DOHH2 (cell line): Measurements from ENCODE around the gene MYO1B.

Source experiments
- H3F3A ChIP-seq: fragments of 200-600 bp; sonication (generic), shearing (Covaris generic); 2 replicates; pipeline ENCODE4 v1.6.0; 2016; ENCODE audit warnings: antibody characterized with exemption, mild to moderate bottlenecking; ENCODE audit not compliant: control insufficient read depth, insufficient read depth
- H3K27ac ChIP-seq: fragments of 200-600 bp; sonication (generic); 2 replicates; pipeline ENCODE4 v1.5.1; 2014; ENCODE audit warnings: low read depth, mild to moderate bottlenecking, low read length, moderate library complexity
- H3K27me3 ChIP-seq: fragments of 200-600 bp; sonication (generic); 2 replicates; pipeline ENCODE4 v1.6.1; 2014; ENCODE audit warnings: mild to moderate bottlenecking, low read length, mixed read lengths; ENCODE audit not compliant: control insufficient read depth
- H3K36me3 ChIP-seq: fragments of 200-600 bp; sonication (generic); 2 replicates; pipeline ENCODE4 v1.6.1; 2014; ENCODE audit warnings: mild to moderate bottlenecking, low read length, moderate library complexity, mixed read lengths; ENCODE audit not compliant: control insufficient read depth
- H3K4me1 ChIP-seq: fragments of 200-600 bp; sonication (generic); 2 replicates; pipeline ENCODE4 v1.6.1; 2014; ENCODE audit warnings: mild to moderate bottlenecking, low read length, mixed read lengths; ENCODE audit not compliant: control insufficient read depth
- H3K4me2 ChIP-seq: fragments of 200-600 bp; sonication (generic); 2 replicates; pipeline ENCODE4 v1.6.0; 2014; ENCODE audit warnings: mild to moderate bottlenecking, low read length, moderate library complexity
- H3K4me3 ChIP-seq: fragments of 200-600 bp; sonication (generic); 2 replicates; pipeline ENCODE4 v1.5.1; 2014; ENCODE audit warnings: mild to moderate bottlenecking, low read length, mixed read lengths
- H3K79me2 ChIP-seq: fragments of 200-600 bp; sonication (generic); 2 replicates; pipeline ENCODE4 v1.6.1; 2014; ENCODE audit warnings: mild to moderate bottlenecking, low read length, mixed read lengths; ENCODE audit not compliant: control insufficient read depth
- H3K9me2 ChIP-seq: fragments of 200-600 bp; sonication (generic); replicated peaks from 2 replicates; pipeline ENCODE4 v1.6.1; 2014; ENCODE audit warnings: mild to moderate bottlenecking, low read length, mixed read lengths; ENCODE audit not compliant: control insufficient read depth
- H3K9me3 ChIP-seq: fragments of 200-600 bp; sonication (generic); 2 replicates; pipeline ENCODE4 v1.6.1; 2014; ENCODE audit warnings: antibody characterized with exemption, low read length, mixed read lengths; ENCODE audit not compliant: control insufficient read depth, insufficient read depth
- H4K20me1 ChIP-seq: fragments of 200-600 bp; sonication (generic); 2 replicates; pipeline ENCODE4 v1.6.0; 2014; ENCODE audit warnings: low read depth, mild to moderate bottlenecking, antibody characterized with exemption, low read length, moderate library complexity; ENCODE audit not compliant: control insufficient read depth, insufficient read depth
- EZH2phosphoT487 ChIP-seq: fragments of 200-600 bp; sonication (generic); IDR thresholded peaks from 2 replicates; pipeline ENCODE4 v1.6.1; 2017; ENCODE audit warnings: borderline replicate concordance, mild to moderate bottlenecking, antibody characterized with exemption, low read length, moderate library complexity, mixed read lengths
- TF ChIP-seq, protein P1 (sequence below): fragments of 200-600 bp; sonication (generic); IDR thresholded peaks from one replicate; pipeline ENCODE4 v1.5.1; 2014; ENCODE audit warnings: antibody characterized with exemption, mild to moderate bottlenecking, low read depth, low read length; ENCODE audit not compliant: poor library complexity, severe bottlenecking

The MYO1B gene

DNA sequence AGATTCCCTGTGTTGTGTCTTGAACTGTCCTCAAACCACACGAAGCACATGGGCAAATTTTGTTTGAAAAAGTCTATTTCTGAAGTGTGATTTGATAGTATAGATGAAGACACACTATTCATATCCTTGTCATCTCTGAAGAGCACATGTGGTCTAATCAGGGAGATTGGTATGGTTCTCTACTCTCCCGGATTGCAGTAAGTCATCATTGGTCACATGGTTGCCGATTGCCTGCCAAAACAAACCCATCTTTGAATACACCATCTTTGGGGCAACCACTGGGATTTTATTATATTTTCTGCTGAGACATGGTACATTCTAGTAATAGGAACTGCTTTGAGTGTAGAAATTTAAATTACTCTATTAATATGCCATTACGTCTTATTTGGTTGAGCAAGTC is 186.9 kb downstream of the MYO1B start:
- H3K27ac ChIP-seq: no peak overlapping the region
- TF ChIP-seq, protein P1, sequence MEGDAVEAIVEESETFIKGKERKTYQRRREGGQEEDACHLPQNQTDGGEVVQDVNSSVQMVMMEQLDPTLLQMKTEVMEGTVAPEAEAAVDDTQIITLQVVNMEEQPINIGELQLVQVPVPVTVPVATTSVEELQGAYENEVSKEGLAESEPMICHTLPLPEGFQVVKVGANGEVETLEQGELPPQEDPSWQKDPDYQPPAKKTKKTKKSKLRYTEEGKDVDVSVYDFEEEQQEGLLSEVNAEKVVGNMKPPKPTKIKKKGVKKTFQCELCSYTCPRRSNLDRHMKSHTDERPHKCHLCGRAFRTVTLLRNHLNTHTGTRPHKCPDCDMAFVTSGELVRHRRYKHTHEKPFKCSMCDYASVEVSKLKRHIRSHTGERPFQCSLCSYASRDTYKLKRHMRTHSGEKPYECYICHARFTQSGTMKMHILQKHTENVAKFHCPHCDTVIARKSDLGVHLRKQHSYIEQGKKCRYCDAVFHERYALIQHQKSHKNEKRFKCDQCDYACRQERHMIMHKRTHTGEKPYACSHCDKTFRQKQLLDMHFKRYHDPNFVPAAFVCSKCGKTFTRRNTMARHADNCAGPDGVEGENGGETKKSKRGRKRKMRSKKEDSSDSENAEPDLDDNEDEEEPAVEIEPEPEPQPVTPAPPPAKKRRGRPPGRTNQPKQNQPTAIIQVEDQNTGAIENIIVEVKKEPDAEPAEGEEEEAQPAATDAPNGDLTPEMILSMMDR: no peak
- TF ChIP-seq EZH2phosphoT487: no peak
- H3K4me2 ChIP-seq: no peak overlapping the region
- no peaks in the 10 kb centered on the region for H3K36me3 ChIP-seq
- no peaks in the 10 kb centered on the region for H4K20me1 ChIP-seq
- H3K4me1 ChIP-seq: no peaks in the 10 kb centered on the region; the same call in 1 of the 2 replicates
- no peaks in the 10 kb centered on the region for H3F3A ChIP-seq
- H3K4me3 ChIP-seq: no peak overlapping the region
- H3K9me3 ChIP-seq: no peaks in the 10 kb centered on the region
- no peaks in the 10 kb centered on the region for H3K27me3 ChIP-seq
- H3K79me2 ChIP-seq: no peaks in the 10 kb centered on the region
- no peaks in the 10 kb centered on the region; the same call in 1 of the 2 replicates for H3K9me2 ChIP-seq

DNA sequence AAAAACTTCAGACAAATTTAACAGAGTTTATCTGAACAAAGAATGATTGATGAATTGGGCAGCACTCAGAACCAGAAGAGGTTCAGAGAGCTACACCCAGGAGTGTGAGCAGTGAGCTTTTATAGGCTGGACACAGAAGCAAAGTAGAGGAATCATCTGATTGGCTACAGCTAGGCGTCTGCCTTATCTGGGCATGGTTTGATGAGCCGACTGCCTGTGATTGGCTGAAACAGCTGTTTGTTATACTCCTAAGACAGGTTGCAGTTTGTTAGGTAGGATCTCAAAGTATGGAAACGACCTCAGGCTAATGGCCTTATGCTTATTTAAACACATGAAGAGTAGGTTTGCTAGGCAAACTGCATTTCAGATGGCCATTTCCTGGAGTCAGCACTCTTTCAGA is 188.9 kb downstream of the MYO1B start:
- Histone ChIP-seq H3K36me3 (no peaks in the 10 kb centered on the region), H3F3A (no peaks in the 10 kb centered on the region), H3K9me3 (no peaks in the 10 kb centered on the region), H3K4me2 (no peak overlapping the region), H4K20me1 (no peaks in the 10 kb centered on the region), H3K79me2 (no peaks in the 10 kb centered on the region), H3K27ac (no peak overlapping the region), H3K4me3 (no peak overlapping the region), H3K9me2 (no peaks in the 10 kb centered on the region; the same call in 1 of the 2 replicates), H3K4me1 (no peaks in the 10 kb centered on the region; the same call in 1 of the 2 replicates), H3K27me3 (no peaks in the 10 kb centered on the region)
- TF ChIP-seq, protein P1: no peak
- TF ChIP-seq EZH2phosphoT487: no peak

DNA sequence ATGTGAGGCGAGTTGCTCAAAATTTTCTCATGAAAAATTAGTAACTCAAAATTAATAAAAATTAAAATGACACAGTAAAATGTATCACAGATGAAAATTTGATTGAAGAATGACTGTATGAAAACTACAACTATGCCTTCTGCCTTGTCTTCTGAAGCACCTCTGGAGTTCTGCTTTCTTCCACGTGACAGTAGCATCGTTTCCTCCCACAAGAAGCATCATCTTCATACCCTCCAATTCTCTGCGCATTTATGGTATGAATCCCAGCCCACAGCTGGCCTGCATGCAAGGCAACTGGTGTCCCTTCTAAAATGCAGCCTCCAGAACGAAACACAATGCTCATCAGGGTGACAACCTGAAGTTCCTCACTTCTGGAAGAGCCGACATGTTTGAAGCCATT is 189.9 kb downstream of the MYO1B start:
- no peaks in the 10 kb centered on the region for H3K9me3 ChIP-seq

More for the DNA sequence above, 189.9 kb downstream of the MYO1B start:
- no peak overlapping the region for H3K27ac ChIP-seq
- H3K36me3 ChIP-seq: no peaks in the 10 kb centered on the region
- H3K79me2 ChIP-seq: no peaks in the 10 kb centered on the region
- TF ChIP-seq EZH2phosphoT487: no peak
- TF ChIP-seq, protein P1: no peak
- H3K4me2 ChIP-seq: no peak overlapping the region
- H3K9me2 ChIP-seq: no peaks in the 10 kb centered on the region; the same call in 1 of the 2 replicates
- no peaks in the 10 kb centered on the region for H3F3A ChIP-seq
- no peaks in the 10 kb centered on the region for H4K20me1 ChIP-seq
- H3K4me1 ChIP-seq: no peaks in the 10 kb centered on the region; the same call in 1 of the 2 replicates
- no peaks in the 10 kb centered on the region for H3K27me3 ChIP-seq
- no peak overlapping the region for H3K4me3 ChIP-seq
